ENCODE measurements around the gene PKHD1.
A peak's percentile ranks its signal among the peaks of the same experiment; 100 is the strongest.
"Not testable (repeated sequence)": the region's sequence is repeated elsewhere in the genome, so short reads cannot be mapped to it uniquely, and the experiment has no call there.

Gene PKHD1

DNA sequence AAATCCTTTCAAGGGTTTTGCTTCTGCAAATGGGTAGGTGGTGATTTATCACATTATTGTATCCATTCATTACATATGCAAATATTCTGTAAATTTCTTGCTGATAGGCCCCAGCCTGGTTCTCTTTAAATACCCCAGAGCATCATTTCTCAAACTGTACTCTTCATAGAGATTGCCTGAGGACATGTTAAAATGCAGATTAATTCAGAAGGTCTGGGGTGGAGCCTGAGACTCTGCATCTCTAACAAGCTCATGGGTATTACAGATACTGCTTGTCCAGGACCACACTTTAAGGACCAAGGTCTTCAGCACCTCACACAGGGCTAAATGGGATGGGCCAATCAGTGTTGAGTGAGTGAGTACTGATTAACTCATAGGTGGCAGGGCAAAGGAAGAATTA is 46.3 kb downstream of the PKHD1 start:
- DNase-seq: no peak

DNA sequence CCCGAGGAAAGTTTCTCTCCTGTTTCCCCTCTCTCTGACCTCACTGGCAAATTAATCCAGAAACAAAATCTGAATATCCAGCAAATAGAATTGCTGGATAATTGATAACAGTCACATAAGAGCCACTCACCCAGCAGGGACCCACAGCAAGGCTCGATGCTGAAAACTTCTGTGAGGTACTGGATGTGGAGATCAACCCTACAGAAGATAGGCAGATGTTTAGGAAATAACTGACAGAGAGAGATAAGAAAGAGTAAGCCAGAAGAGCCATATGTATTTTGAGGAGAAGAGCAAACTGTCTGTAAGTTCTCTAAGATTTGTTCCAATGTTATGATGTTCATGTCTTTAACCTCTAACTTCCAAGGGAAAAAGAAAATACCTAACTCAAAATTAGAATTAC is 59.7 kb downstream of the PKHD1 start:
- DNase-seq: no peak

DNA sequence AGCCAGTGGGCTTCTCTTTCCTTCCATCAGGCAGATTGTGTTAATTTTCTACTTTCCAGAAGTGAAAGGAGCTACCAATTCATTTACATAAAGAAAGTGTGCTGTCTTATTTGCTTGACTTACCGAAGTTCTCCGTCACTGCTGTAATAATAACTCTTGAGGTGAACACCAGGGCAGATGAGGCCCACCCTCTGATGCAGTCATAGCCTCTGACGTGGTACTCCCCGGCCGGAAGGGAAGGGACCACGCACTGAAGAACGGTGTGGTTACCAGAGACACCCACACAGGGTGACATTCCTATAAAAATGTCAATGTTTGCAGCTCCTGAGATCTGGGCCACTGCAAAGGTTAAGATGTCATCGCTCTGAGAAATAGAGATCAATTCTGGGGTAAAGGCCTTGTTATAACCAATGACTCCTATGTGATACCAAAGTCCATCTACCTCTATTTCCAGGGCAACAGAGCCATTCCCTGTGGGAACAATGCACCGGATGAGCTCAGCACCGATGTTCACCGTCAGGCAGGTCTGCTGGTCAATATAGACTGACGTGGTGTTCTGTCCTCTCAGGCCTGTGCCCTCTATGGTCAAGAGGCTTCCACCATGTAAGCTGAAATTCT is 62.9 kb downstream of the PKHD1 start:
- no peak for DNase-seq

DNA sequence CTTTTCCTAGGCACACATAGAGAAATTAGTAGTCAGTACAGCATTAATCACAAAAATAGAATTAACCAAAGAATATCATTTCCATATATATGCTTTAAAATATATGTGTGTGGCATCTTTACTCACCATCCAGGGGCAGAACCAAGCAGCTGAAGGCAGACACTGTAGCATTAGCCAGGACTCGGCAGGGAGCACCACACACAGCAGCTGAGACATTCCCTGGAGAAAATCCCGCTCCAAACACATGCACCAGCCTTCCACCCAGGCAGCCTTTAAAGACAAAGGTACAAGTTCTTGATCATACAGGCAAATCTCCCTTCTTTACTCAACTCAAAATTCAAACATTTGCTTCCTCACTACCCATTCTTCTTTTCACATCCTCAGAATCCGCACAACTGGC is 64.7 kb downstream of the PKHD1 start:
- DNase-seq: no peak

DNA sequence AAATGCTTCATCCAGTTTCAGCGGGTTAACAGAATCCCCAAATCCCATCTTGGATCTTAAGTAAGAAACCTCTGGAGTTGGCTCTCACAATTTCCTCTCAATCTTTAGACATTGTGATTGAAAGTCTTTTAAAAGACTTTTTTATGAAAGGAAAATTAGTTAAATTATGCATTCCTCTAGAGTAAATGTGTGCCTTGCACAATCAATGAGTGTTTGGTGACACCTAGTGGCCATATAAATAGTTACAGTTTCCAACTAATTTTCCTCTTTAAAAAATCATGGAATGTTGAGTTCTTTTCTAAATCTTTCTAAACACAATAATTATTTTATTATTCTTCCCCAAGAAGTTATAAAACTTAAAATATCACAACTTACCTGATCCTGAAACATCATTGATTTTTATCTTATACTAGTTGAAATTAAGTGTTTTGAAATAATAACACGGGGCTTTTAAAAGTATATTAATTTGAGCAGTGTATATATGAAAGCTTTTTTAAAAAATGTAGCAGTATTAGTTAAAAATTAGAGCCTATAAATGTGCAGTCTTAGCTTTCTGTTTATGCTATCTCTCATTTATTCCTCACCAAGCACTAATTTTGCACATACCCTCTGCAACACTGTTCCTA is 66.4 kb downstream of the PKHD1 start:
- peak; percentile 67 for DNase-seq

DNA sequence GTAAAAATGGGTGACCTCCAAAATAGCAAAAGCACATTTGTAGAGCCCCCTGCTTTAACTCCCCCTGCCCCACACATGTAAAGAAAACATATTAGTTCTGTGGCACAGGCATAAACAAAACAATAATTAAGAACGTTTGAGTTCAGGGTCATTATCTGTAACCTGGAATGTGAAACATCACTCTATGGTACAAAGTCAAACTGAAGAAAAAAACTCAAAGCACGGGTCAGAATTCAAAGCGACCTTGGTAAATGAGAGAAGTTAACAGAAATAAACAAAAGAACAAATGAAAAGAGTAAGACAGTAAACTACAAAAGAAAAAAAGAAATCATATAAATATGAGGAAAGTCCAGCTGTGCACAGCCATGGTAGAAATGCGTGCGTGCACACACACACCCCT is 67.5 kb downstream of the PKHD1 start:
- no peak for DNase-seq

DNA sequence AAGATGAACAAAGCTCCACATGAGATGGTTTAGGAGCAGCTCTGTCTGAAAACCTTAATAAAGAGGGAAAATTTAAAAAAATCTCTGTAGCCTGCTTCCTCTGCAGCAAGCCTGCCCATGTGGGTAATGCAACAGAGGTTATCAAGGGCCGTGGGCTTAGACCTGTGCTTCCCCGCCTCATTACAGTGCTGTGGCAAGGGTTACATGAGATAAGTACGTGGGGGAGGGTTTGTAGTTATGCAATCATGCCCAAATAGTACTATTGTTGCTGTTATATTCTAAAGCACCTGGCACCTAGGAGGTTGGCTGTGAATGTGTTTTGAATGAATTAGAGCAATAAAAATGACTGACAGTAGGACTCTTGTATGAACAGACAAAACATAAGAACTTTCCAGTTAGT is 68.3 kb downstream of the PKHD1 start:
- DNase-seq: peak; percentile 6

DNA sequence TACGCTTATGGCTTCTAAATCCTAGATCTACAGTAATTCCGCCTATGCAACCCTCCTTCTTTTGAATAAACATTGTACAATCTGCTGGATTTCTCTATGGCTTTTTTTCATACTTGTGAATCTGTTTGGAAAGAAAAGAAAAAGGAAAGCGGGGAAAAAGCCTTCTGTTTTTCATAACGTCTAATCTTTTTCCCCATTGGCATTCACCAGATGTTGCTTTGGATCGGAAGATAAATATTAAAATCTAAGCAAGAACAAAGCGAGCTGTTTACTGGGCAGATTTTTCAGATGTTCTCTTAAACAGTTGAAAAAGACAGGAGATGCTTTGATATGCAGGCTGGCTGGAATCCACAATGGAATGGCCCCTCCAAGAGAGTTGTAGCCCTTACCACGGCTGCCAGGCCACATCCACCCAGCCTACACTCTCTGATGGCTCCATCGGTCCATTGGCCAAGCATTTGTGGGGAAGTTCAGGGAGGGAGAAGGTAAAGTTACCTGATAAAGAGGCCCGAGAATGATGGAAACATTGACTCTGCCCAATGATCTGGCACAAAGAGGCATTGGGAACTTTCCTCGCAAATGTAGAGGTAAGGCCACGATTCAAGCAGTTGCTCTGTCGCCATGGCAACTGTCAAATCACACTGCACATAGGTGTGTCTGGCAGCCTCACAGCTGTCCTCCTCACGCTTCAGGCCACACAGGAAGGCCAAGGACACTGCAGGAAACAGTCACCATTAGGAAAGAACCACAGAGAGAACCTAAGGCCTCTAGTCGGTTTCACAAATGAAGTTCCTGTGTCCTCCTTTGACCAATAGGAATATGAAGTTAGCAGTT is 70.3 kb downstream of the PKHD1 start:
- DNase-seq: no peak

DNA sequence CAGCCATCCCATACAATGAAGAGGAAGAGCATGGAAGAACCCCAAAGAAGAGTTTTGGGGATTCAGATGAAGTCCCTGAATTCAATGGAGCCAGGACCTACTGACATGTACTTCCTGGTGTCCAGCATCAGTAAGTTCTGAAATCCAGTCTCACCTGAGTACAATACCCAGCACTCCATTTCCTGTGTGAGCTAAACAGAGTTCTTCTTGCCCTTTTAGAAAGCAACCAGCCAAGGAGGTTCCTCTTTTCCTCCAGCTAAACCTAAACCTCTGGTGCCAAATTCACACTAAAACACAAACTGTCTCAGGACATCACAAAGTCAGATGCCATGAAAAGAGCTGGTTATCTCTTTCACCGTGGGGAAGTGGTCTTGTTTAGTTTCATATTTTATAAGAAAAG is 71.5 kb downstream of the PKHD1 start:
- DNase-seq: no peak

DNA sequence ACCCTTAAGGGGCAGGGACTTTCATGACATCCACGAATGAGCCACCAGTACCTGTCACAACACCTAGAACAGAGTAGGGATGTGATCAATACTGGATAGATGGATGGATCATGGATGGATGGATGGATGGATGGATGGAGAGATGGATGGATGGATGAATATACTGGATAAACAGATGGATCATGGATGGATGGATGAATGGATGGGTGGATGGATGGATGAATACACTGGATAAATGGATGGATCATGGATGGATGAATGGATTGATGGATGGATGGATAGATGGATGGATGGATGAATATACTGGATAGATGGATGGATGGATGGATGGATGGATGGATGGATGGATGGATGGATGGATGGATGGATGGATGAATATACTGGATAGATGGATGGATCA is 73.0 kb downstream of the PKHD1 start:
- no peak for DNase-seq

DNA sequence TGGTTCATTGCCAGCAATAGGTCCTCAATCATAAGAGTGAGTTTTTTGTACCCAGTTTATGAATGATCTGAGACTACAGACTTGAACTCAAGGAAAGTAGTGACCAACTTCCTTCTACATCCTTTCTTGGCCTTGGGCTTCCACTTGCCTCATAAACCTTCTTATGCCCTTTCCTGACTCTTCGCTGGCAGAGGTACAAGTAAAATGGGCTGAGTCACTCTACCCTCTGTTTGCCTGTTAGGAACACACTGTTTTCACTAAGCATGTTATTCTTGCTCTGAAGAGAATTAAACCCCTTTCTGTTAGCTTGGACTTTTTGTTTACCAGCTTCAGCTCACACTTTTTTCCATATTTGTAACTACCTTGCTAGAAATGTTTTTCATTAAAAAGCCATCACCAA is 74.4 kb downstream of the PKHD1 start:
- DNase-seq: no peak

DNA sequence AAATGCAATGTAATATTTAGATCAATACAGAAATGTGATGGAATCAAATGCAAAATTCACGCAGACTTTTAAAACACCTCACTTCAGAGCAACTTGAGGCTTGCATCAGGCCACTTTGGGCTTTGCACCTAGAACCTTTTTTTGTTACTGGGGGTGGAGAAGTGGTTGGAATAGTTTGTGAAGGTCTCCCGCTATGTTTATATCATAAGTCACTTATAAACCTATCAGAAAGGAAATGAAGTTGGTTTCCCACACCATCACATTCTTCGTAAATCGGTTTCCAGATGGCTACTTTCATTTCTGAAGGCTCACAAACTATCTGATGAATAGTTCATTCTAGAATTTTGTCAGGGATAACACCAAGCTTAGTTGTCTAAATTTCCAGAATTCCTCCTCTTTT is 74.8 kb downstream of the PKHD1 start:
- DNase-seq: no peak

DNA sequence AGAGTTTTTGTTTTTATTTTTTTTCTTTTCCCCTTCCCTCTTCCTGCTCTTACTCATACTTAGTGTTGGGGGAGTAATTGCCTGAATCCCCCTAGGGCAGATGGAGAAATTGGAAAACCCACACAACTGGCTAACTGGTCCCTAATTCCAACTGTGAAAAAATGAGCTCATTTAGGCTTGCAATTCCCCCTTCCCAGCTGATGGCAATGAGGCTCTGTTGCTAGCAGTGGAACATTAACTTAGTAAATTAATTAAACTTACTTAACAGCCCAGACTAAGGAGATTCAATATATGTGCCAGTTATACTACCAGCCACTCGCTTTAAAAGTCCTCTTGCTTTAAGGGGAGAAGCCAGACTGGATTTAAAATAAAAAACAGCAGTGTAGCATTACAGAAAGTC is 76.6 kb downstream of the PKHD1 start:
- no peak for DNase-seq

DNA sequence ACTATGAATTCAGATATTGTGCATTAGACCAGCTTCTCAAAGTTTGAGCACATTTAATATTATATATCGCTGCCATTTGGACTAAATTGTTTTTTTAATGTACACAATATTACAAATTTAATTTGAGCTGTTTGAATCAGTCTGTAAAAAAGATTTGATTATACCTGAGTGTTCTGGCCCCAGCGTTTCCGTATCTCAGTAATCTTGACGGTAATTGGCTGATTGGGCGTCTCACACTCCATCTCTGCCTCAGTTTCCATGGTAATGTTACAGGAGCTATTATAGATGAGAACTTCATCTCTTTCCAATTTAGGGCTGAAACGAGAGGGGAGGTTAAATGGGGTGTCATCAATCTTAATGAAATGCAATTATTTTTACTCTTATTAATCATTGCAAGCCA is 77.3 kb downstream of the PKHD1 start:
- DNase-seq: no peak

DNA sequence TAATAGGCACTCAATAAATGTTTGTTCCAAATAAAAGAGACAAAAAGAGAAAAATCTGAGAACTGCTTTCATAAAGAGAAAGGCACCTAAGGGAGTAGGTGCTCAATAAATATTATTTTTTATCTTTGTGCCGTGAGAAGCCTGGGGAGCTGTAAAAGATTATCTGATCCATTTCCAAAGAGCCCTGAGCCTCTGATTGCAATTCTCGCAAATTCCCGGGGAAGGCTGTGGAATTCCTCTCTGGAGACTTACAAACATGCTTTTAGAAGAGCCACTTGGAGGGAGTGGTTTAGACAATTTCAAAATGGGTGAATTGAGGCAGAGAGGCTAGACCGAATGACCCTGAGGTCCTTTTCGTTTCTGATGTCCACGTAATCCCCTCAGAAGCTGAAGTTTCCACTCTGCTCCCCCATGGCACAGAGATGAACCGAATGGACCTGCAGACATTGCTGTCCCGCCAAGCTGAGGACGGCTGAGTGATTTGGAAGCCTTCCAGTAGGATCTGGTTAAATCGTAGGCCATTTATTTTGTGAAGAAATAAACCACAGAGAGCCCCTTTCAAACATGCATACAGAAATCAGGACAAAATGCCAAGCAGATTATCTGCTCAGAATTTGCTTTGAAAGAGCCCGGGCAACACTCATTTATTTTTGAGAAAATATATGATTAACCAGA is 77.8 kb downstream of the PKHD1 start:
- DNase-seq: no peak

DNA sequence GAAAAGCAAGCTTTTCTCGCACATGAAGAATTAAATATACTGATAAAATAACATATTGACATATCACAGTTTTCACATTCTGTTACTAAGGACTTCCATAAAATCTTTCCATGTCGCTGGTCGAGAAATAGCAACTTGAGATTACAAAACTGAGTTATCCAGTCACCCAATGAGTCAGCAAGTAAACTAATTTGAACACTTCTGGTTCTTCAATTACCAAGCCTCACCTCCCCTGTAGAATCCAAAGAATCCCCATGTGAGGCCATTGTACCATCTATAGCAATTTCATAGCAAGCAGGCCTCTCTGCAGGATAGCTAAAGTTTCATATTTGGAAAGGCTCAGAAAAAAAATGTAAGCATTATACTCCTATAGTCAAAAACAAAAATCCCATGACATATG is 87.3 kb downstream of the PKHD1 start:
- DNase-seq: no peak

DNA sequence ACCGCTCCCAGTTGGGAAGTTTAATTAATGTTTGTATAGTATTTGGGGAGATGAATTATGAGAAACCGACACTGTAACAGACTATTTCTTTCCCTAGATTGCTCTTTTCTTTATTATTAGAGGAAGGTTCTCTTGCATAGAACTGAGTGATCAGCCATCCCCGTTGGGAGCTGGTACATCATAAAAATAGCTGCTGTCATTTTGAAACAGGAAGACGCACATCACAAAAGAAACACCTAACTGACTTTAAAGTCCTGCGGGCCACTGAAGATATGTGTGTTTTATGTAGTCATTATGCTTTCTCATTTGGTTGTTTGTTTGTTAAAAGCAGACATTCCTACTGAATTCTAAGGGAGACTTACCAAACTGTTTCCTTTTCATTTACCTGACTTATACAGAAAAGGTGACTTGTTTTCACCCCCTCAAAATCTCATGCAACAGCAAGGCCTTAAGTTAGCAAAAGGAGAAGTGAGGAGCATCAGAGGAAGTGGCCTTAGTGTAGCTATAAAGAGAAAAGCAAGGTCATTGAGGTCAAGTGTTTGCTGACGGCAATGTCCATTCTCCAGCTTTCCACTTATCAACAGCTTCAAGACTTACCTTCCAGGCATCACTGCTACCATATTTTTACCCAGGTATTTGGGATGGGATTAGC is 91.0 kb downstream of the PKHD1 start:
- no peak for DNase-seq

DNA sequence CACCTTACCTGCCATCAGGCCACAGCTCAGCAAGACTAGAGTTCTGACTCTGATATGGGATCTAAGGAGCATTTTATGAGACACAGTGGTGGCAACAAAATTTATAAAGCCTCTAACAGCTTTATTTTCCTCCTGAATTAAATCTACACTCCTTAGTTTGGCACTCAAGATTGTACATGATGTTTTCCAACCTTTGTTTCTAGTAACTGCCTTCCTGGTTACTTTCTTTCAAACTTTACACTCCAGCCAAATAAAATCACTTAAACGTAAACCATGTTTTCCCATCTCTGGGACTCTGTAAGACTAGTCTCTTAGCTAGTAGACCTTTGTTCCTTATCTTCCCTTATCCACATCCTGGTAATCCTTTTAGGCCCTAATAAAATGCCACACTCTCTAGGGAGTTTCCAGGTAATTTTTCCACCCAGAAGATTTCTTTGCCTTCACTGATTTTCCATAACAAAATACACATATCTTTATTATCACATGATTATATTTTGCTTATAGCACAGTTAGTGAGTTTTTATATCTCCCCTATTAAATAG is 92.1 kb downstream of the PKHD1 start:
- DNase-seq: no peak

DNA sequence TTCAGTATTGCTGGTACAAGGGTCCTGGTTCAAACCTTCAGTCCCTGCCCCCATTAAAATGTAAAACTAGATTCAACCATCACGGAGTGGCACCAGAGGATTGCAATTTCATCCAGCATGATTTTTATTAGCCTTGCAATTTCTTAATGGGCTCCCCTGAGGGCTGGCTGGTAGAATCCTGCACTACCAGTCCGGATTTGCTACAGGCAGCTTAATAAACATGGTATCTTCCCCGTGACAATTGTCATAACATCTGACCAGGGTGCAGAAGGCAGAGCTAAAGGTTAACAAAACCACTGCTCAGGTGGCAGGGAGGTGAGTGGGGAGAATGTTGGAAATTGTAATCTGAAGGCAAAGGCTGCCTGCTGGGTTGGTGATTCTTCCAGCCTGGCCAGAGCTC is 94.5 kb downstream of the PKHD1 start:
- no peak for DNase-seq

DNA sequence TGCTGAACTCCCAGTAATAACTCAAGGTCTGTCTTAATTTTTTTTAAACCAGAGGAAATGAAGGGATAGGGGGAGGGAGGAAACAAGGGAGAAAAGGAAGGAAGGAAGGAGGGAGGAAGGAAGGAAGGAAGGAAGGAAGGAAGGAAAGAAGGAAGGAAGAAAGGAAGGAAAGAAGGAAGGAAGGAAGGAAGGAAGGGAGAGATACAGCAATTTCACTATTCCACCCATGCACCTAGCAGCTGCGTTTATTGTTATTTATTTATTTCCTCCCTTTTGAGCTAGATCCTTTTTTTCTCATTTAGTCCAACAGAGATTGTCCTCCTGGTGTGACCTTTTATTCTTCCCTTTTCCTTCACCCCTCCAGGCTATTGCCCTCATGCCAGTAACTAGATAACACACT is 97.6 kb downstream of the PKHD1 start:
- DNase-seq: no peak

DNA sequence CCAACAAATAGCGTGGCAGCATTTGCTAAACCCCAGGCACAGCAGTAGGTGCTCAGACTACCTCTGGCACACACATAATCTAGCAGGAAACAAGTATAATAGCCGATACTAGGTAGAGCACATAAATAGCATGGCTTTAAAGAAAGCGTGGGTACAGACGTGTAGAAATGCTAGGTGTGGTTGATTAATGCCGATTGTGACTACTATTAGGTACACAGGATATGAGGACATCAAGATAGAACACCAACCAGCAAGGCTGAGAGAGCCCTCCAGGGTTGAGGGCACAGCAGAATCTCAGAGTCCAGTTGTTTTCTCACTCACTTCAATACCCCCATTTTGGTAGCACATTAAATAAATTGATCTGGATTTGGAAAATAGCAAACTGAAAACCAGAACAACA is 100.5 kb downstream of the PKHD1 start:
- no peak for DNase-seq

DNA sequence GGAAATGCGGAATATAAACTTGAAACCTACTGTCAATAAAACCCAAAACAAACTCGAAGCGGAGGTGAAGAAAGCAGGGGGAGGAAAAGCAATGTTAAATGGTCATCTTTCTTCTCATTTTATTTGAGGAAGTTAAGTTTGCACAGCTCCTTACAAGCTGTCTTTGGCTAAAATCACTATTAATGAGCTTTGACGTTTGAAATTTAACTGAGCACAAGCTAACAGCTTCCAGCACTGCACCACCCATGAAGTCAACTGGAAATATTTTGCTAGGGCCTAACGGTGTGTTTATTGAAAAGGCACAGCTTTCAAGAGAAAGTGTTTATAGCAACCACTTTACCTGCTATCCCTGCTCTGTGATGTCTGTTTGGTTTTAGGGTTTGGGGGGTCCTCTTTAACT is 103.8 kb downstream of the PKHD1 start:
- DNase-seq: no peak

DNA sequence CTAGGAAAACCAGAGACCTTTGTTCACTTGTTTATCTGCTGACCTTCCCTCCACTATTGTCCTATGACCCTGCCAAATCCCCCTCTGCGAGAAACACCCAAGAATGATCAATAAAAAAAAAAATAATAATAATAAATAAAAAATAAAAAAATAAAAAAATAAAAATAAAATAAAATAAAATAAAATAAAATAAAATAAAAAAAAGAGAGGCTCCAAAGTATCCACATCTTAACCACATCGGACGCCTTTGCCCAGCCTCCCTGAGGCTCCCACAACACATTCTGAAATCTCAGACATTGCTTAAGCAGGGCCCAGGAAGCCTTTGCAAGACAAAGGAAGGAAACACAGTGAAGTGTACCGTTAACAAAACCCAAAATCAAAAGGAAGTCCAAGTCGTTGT is 104.7 kb downstream of the PKHD1 start:
- not testable (repeated sequence) for DNase-seq
